ENCODE results near the gene FAM107B. TPM values are rescaled to one million over a fixed set of nuclear protein-coding genes. Genes with fewer than 3 reads are reported as not detected.

The FAM107B gene
- total and polyA plus RNA-seq, 2 of the 8 experiments (the other 6 are each of a cell fraction or from before 2014, with no cell fraction given), result 7.5 to 28.1 TPM

GRCh38 chr10:14753441-14753840 is 21.3 kb downstream of the FAM107B start:
- H3K79me1 ChIP-seq (ENCODE audit: low read depth, low read length), result no peaks in the 10 kb centered on the region
- no peak overlapping the region for H4K91ac ChIP-seq (replicated peaks; ENCODE audit: insufficient read length, low read length)
- no peaks in the 10 kb centered on the region for H3K79me2 ChIP-seq (ENCODE audit: control insufficient read depth in 1 of 2, insufficient read depth in 2 of 2, low read length in 2 of 2)
- H3K27ac ChIP-seq (ENCODE audit: low read depth, low read length), result no peak overlapping the region
- DNase-seq (ENCODE audit: low read depth in 1 of 2, low spot score in 2 of 2) (no peak), FAIRE-seq (no peak)
- H3K23ac ChIP-seq (ENCODE audit: insufficient read length), result no peak overlapping the region
- H2BK20ac ChIP-seq (ENCODE audit: low read length), result no peak overlapping the region
- no peak overlapping the region for H3K18ac ChIP-seq (ENCODE audit: extremely low read depth, low read length)
- no peak overlapping the region for H3K56ac ChIP-seq (replicated peaks; ENCODE audit: insufficient read length, low read depth, low read length)
- H4K8ac ChIP-seq (ENCODE audit: extremely low read depth, insufficient read depth, low read length), result no peak overlapping the region
- no peak overlapping the region for H2BK120ac ChIP-seq (replicated peaks; ENCODE audit: low read depth, low read length)
- 100% methylated on average over 1 of the region's 1 CpG; no CpG with 5 or more reads in 1 of the 2 experiments for WGBS, 2 experiments (ENCODE audit: extremely low coverage in 1 of 2, insufficient coverage in 1 of 2, insufficient read length in 1 of 2, insufficient replicate concordance in 2 of 2, low coverage in 1 of 2, low lambda C conversion rate in 2 of 2, missing lambda C conversion rate in 1 of 2)
- H2AK5ac ChIP-seq (ENCODE audit: low read depth, low read length), result no peak overlapping the region
- H3K23me2 ChIP-seq (ENCODE audit: low read depth, low read length), result no peaks in the 10 kb centered on the region
- no peak overlapping the region for H3K4ac ChIP-seq (replicated peaks; ENCODE audit: insufficient read length, low read depth, low read length)
- no peaks in the 10 kb centered on the region for H3K27me3 ChIP-seq (replicated peaks in 1 of 4; ENCODE audit: control insufficient read depth in 3 of 4, extremely low read depth in 1 of 4, insufficient read depth in 3 of 4, low read length in 3 of 4)
- no peak overlapping the region for H2BK5ac ChIP-seq (ENCODE audit: low read depth, low read length)
- H4K5ac ChIP-seq (ENCODE audit: insufficient read length, low read depth, low read length), result no peak overlapping the region
- no peaks in the 10 kb centered on the region for H4K20me1 ChIP-seq (replicated peaks in 1 of 2; ENCODE audit: control insufficient read depth in 1 of 2, insufficient read depth in 2 of 2, low read length in 2 of 2)
- H3K36me3 ChIP-seq (ENCODE audit: control insufficient read depth in 2 of 4, insufficient read depth in 4 of 4, low read length in 3 of 4), result no peaks in the 10 kb centered on the region
- H2BK15ac ChIP-seq (ENCODE audit: low read length), result no peak overlapping the region
- H3K14ac ChIP-seq (ENCODE audit: insufficient read length), result no peak overlapping the region
- no peak overlapping the region for H2BK12ac ChIP-seq (ENCODE audit: low read depth, low read length)
- no peak overlapping the region for H3K4me2 ChIP-seq (ENCODE audit: insufficient read depth in 1 of 2, low read depth in 2 of 2, low read length in 2 of 2)
- H2AFZ ChIP-seq (ENCODE audit: low read length), result no peak overlapping the region
- ChIA-PET POLR2A (ENCODE audit: partially characterized antibody) (interaction anchor here (1.1 kb wide), 1 partner anchor 70 kb away, joined by 4 read pairs; no protein-coding TSS in a partner anchor), CTCF (ENCODE audit: partially characterized antibody) (interaction anchor here (0.7 to 1.7 kb wide), 3 partner anchors 8 to 70 kb away, joined by 3 to 7 read pairs (median 4); no protein-coding TSS in a partner anchor)
- H3K4me3 ChIP-seq (ENCODE audit: extremely low read depth in 1 of 4, insufficient read depth in 2 of 4, low read depth in 3 of 4, low read length in 4 of 4), result no peak overlapping the region
- no peak overlapping the region for H3K9ac ChIP-seq (replicated peaks in 1 of 4; ENCODE audit: extremely low read depth in 1 of 4, low read depth in 3 of 4, low read length in 3 of 4)
- H3K9me3 ChIP-seq (ENCODE audit: insufficient read depth in 2 of 2, low read depth in 1 of 2, low read length in 1 of 2), result no peaks in the 10 kb centered on the region
- no peaks in the 10 kb centered on the region; a peak in 1 of 7 replicates for H3K4me1 ChIP-seq (replicated peaks in 1 of 4; ENCODE audit: control insufficient read depth in 3 of 4, insufficient read depth in 4 of 4, low read length in 3 of 4)
- no peak for TF ChIP-seq CHD2 (IDR thresholded peaks at IDR 0.05; ENCODE audit: low read length)
- TF ChIP-seq FOSL1 (IDR thresholded peaks at IDR 0.05; ENCODE audit: insufficient read depth, low read depth, low read length), result no peak
- no peak for TF ChIP-seq SIX5 (IDR thresholded peaks at IDR 0.05; ENCODE audit: low read depth, low read length)
- no peak for TF ChIP-seq MAX (IDR thresholded peaks at IDR 0.05)
- no peak for TF ChIP-seq RXRA (IDR thresholded peaks at IDR 0.05; ENCODE audit: insufficient read depth, low read depth, low read length)
- no peak for TF ChIP-seq CREB1 (IDR thresholded peaks at IDR 0.05)
- no peak for TF ChIP-seq SUZ12 (IDR thresholded peaks at IDR 0.05; ENCODE audit: low read length)
- TF ChIP-seq EGR1 (IDR thresholded peaks at IDR 0.05; ENCODE audit: borderline replicate concordance, low read depth, low read length), result no peak
- no peak for TF ChIP-seq SIN3A (conservative IDR thresholded peaks at IDR 0.05 in 1 of 2, IDR thresholded peaks at IDR 0.05 in 1 of 2; ENCODE audit: low read depth in 1 of 2, low read length in 2 of 2)
- TF ChIP-seq EP300 (IDR thresholded peaks at IDR 0.05; ENCODE audit: borderline replicate concordance in 1 of 2, low read depth in 2 of 2, low read length in 2 of 2), result no peak
- no peak for TF ChIP-seq CTBP2 (IDR thresholded peaks at IDR 0.05; ENCODE audit: borderline replicate concordance, insufficient read depth, insufficient read length, low read length)
- TF ChIP-seq BRCA1 (IDR thresholded peaks at IDR 0.05; ENCODE audit: low read depth, low read length), result no peak

All from H1 (cell line).